ENCODE data around the gene KCND3.

Gene KCND3

DNA sequence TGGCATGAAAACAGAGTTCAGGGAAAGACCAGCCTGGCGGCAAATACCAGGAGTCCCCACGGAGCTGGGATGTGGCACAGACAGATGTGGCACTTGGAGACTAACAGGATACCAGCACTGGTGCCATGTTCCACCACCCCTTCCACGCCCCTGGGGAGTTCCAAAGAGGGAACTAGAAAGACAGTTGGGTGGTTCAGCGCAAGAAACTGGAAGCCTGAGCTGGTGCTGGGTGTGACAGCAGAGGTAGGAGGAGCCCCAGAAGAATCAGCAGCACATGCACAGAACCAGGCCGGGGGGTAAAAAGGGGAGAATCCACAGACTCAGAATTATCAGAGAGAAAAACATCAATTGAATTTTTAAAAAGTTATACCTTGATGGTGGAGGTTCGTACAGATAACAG lies 211.4 kb downstream of the KCND3 start:
- TF ChIP-seq, protein P1, sequence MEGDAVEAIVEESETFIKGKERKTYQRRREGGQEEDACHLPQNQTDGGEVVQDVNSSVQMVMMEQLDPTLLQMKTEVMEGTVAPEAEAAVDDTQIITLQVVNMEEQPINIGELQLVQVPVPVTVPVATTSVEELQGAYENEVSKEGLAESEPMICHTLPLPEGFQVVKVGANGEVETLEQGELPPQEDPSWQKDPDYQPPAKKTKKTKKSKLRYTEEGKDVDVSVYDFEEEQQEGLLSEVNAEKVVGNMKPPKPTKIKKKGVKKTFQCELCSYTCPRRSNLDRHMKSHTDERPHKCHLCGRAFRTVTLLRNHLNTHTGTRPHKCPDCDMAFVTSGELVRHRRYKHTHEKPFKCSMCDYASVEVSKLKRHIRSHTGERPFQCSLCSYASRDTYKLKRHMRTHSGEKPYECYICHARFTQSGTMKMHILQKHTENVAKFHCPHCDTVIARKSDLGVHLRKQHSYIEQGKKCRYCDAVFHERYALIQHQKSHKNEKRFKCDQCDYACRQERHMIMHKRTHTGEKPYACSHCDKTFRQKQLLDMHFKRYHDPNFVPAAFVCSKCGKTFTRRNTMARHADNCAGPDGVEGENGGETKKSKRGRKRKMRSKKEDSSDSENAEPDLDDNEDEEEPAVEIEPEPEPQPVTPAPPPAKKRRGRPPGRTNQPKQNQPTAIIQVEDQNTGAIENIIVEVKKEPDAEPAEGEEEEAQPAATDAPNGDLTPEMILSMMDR (conservative IDR thresholded peaks at IDR 0.05; ENCODE audit: low read length), result no peak
- no peak for DNase-seq (ENCODE audit: low read depth)
- H3K4me3 ChIP-seq (ENCODE audit: low read length), result no peak overlapping the region

DNA sequence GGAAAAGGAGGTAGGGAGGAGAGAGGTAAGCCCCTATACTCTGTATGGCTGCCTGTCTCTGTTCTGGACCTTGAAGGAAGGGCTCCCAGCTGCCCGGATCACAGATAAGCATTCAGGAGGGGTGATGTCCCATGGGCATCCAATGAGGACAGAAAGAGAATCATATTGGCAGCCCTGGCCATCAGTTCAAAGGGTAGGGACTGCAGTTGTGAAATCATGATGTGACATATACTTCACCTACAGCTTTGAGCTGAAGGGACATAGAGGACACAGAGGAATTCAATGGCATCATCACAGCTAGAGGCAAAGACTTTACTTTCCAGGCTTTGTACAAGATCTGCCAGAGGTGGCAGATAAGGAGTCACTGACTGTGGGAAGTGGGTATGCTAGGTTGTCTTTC lies 212.2 kb downstream of the KCND3 start:
- no peak for DNase-seq (ENCODE audit: low read depth)
- TF ChIP-seq, protein P1 (conservative IDR thresholded peaks at IDR 0.05; ENCODE audit: low read length), result no peak
- H3K4me3 ChIP-seq (ENCODE audit: low read length), result no peak overlapping the region

DNA sequence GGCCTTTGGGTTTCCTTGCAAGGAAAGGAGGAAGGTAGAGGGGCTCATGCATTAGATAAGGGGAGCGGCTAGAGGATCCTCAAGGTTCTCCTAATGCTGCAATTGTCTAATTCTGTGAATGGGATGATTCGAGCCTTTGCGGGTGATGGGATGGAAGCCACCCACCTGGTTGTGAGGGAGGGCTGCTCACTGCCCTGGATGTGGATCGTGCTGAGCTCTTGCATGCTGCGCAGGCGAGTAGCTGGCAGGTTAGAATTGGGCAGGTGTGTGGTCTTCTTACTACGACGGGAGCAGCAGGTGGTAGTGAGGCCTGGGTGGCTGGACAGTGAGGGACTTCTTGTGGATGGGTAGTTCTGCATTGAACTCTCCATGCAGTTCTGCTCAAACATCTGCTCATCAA lies 212.6 kb downstream of the KCND3 start:
- TF ChIP-seq, protein P1 (conservative IDR thresholded peaks at IDR 0.05; ENCODE audit: low read length), result no peak
- H3K4me3 ChIP-seq (ENCODE audit: low read length), result no peak overlapping the region
- no peak for DNase-seq (ENCODE audit: low read depth)

DNA sequence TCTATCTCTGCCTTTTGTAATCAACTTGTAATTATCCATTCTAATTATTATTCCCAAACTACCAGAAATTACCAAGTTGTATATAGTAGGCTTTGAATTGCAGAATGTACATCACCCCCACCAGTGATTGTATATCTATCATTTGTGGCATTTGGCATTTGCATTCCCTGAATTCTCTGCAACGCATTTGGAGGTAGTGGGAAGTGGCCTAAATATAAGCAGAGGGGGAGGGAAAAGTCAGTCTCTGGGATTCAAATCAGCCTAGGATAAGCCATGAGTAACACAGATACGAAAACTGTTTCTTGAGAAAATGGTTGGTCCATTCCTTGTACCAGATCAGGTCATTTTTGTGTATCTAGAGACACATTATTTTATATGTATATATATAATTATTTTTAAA lies 213.1 kb downstream of the KCND3 start:
- H3K4me3 ChIP-seq (ENCODE audit: low read length), result no peak overlapping the region
- TF ChIP-seq, protein P1 (conservative IDR thresholded peaks at IDR 0.05; ENCODE audit: low read length), result no peak
- peak; percentile 61 for DNase-seq (ENCODE audit: low read depth)

DNA sequence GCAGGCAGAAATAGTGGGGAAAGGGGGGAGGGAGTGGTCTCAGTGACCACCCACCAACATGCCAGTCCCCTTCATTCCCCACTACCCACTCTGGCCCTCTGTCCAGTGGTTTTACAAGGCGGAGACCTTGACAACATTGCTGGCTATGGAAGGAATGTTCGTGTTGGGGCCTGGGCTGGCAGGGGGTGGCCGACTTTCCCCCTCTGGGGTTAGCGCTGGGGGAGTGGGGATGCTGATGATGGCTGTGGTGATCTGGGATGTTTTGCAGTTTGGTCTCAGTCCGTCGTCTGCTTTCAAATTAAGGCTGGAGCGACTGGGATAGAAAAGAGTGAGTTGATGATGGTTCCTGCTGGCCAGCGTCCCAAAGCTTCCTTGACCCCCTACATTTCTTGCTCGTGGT lies 213.5 kb downstream of the KCND3 start:
- no peak for DNase-seq (ENCODE audit: low read depth)
- no peak overlapping the region for H3K4me3 ChIP-seq (ENCODE audit: low read length)
- TF ChIP-seq, protein P1 (conservative IDR thresholded peaks at IDR 0.05; ENCODE audit: low read length), result no peak

DNA sequence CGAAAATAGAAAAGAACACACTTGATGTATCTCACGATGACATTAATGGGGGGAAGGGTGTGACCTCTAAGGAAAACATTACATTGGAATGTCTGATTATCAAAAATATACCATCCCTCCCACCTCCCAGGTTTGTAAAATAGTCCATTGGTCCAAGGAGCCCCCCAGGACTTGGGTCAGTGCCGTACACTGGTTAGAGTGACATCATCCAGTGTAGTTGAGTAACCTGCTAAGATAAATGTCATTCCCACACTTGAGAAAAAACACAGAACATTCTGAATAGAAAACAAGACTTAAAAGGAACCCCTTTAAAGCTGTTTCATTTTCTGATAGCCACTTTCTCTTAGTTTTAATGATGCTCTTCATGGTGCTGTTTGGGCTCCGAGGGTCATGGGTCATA lies 218.6 kb downstream of the KCND3 start:
- no peak overlapping the region for H3K4me3 ChIP-seq (ENCODE audit: low read length)
- TF ChIP-seq, protein P1 (conservative IDR thresholded peaks at IDR 0.05; ENCODE audit: low read length), result no peak
- no peak for DNase-seq (ENCODE audit: low read depth)

DNA sequence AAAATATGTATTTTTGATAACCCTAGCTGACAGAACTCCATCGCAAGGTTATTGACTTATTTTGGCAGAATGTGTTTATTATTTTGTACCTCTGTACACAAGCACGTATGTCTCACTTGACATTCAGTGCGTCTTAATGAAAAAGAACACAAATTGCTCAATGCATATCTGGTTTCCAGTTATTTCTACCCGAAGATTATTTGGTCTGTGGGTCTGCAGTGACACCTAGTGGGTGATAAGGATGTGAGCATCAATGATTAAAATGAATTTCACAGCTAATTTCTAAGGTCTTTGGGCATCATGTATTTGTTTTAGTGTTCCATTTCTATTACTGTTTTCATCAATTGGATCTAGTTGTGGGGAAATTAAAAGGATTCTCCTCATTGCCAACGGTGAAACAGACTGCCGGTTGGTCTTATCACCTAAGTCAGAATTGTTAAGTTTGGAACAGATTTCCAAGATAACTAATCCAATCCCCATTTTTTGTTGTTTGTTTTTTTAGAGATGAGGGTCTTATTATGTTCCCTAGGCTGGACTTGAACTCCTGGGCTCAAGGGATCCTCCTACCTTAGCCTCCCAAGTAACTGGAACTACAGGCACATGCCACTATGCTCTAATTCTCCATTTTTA lies 219.8 kb downstream of the KCND3 start:
- TF ChIP-seq, protein P1 (conservative IDR thresholded peaks at IDR 0.05; ENCODE audit: low read length), result peak; percentile 92
- DNase-seq (ENCODE audit: low read depth), result peak; percentile 75
- no peak overlapping the region for H3K4me3 ChIP-seq (ENCODE audit: low read length)

Data from AG10803 (cell line).